Measurements from ENCODE around the gene SAMHD1. TPM values are rescaled to one million over a fixed set of nuclear protein-coding genes. Genes with fewer than 3 reads are reported as not detected.

The SAMHD1 gene
- total and polyA plus RNA-seq, 2 donors (not counting 1 experiment from before 2014, with no cell fraction given), result 25.9 to 47.2 TPM

DNA sequence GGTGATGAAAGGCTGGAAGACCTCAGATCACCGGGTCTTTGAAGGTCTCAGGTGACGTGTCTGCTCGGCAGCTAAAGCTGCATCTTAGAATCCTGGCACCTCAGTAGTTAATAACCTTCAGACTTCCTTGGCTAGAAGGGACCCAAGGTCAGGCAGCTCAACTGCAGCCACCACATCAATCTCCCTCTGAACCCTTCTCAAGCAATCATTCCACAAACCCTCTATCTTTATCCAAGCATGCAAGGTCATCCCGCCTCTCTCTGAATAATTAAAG lies 92.3 kb downstream of the SAMHD1 start:
- Histone ChIP-seq H4K20me1 (ENCODE audit: control insufficient read depth, extremely low read depth, insufficient read depth, low read length) (no peaks in the 10 kb centered on the region), H3K27ac (ENCODE audit: insufficient read depth, low read length) (peak overlapping the region; percentile 26), H3K9me3 (ENCODE audit: control insufficient read depth, insufficient read depth, low read depth, low read length) (no peaks in the 10 kb centered on the region), H3K4me2 (ENCODE audit: extremely low read depth, insufficient read depth, low read length) (peak overlapping the region; percentile 3), H3K4me1 (ENCODE audit: control insufficient read depth, extremely low read depth, insufficient read depth, low read length) (peaks cover 58% of the 10 kb centered on the region), H2AFZ (ENCODE audit: low read length) (no peak overlapping the region), H3K79me2 (ENCODE audit: control insufficient read depth, insufficient read depth, low read length) (peaks cover 89% of the 10 kb centered on the region), H3K4me3 (replicated peaks in 1 of 4; ENCODE audit: control extremely low read depth in 1 of 4, insufficient read depth in 1 of 4, low read depth in 3 of 4, low read length in 4 of 4) (peak overlapping the region in 1 of 4 experiments; percentile 78), H3K27me3 (ENCODE audit: control insufficient read depth, insufficient read depth, low read length) (no peaks in the 10 kb centered on the region), H3K9ac (ENCODE audit: insufficient read depth, low read length) (no peak overlapping the region), H3K36me3 (ENCODE audit: control insufficient read depth, insufficient read depth, low read length) (peaks cover 5% of the 10 kb centered on the region)
- TF ChIP-seq EZH2 (IDR thresholded peaks at IDR 0.05; ENCODE audit: low read length, missing control alignments), result no peak
- TF ChIP-seq, protein P1, sequence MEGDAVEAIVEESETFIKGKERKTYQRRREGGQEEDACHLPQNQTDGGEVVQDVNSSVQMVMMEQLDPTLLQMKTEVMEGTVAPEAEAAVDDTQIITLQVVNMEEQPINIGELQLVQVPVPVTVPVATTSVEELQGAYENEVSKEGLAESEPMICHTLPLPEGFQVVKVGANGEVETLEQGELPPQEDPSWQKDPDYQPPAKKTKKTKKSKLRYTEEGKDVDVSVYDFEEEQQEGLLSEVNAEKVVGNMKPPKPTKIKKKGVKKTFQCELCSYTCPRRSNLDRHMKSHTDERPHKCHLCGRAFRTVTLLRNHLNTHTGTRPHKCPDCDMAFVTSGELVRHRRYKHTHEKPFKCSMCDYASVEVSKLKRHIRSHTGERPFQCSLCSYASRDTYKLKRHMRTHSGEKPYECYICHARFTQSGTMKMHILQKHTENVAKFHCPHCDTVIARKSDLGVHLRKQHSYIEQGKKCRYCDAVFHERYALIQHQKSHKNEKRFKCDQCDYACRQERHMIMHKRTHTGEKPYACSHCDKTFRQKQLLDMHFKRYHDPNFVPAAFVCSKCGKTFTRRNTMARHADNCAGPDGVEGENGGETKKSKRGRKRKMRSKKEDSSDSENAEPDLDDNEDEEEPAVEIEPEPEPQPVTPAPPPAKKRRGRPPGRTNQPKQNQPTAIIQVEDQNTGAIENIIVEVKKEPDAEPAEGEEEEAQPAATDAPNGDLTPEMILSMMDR (conservative IDR thresholded peaks at IDR 0.05 in 1 of 2, IDR thresholded peaks at IDR 0.05 in 1 of 2; ENCODE audit: low read depth in 1 of 2, low read length in 2 of 2), result no peak
- DNase-seq (ENCODE audit: low read depth in 2 of 2), result no peak

GRCh38 chr20:36856691-36857635 lies 94.5 kb downstream of the SAMHD1 start:
- H3K9me3 ChIP-seq (ENCODE audit: control insufficient read depth, insufficient read depth, low read depth, low read length), result no peaks in the 10 kb centered on the region
- no peak overlapping the region for H3K4me3 ChIP-seq (replicated peaks in 1 of 4; ENCODE audit: control extremely low read depth in 1 of 4, insufficient read depth in 1 of 4, low read depth in 3 of 4, low read length in 4 of 4)
- TF ChIP-seq, protein P1 (conservative IDR thresholded peaks at IDR 0.05 in 1 of 2, IDR thresholded peaks at IDR 0.05 in 1 of 2; ENCODE audit: low read depth in 1 of 2, low read length in 2 of 2), result no peak
- no peak for TF ChIP-seq EZH2 (IDR thresholded peaks at IDR 0.05; ENCODE audit: low read length, missing control alignments)
- peak overlapping the region; percentile 23 for H3K4me2 ChIP-seq (ENCODE audit: extremely low read depth, insufficient read depth, low read length)
- peak in 1 of 2 donors; percentile 54 for DNase-seq (ENCODE audit: low read depth in 2 of 2)
- H3K36me3 ChIP-seq (ENCODE audit: control insufficient read depth, insufficient read depth, low read length), result peaks cover 13% of the 10 kb centered on the region
- H3K9ac ChIP-seq (ENCODE audit: insufficient read depth, low read length), result no peak overlapping the region
- no peaks in the 10 kb centered on the region for H3K27me3 ChIP-seq (ENCODE audit: control insufficient read depth, insufficient read depth, low read length)
- no peak overlapping the region for H2AFZ ChIP-seq (ENCODE audit: low read length)
- H3K4me1 ChIP-seq (ENCODE audit: control insufficient read depth, extremely low read depth, insufficient read depth, low read length), result peaks cover 76% of the 10 kb centered on the region
- peaks cover 98% of the 10 kb centered on the region for H3K79me2 ChIP-seq (ENCODE audit: control insufficient read depth, insufficient read depth, low read length)
- H4K20me1 ChIP-seq (ENCODE audit: control insufficient read depth, extremely low read depth, insufficient read depth, low read length), result no peaks in the 10 kb centered on the region
- H3K27ac ChIP-seq (ENCODE audit: insufficient read depth, low read length), result peak overlapping the region; percentile 63

GRCh38 chr20:36856195-36856594 lies 95.3 kb downstream of the SAMHD1 start:
- DNase-seq (ENCODE audit: low read depth in 2 of 2), result peak in 1 of 2 donors; percentile 33
- peak overlapping the region; percentile 63 for H3K27ac ChIP-seq (ENCODE audit: insufficient read depth, low read length)
- peaks cover 15% of the 10 kb centered on the region for H3K36me3 ChIP-seq (ENCODE audit: control insufficient read depth, insufficient read depth, low read length)
- H3K9ac ChIP-seq (ENCODE audit: insufficient read depth, low read length), result no peak overlapping the region
- peaks cover 98% of the 10 kb centered on the region for H3K79me2 ChIP-seq (ENCODE audit: control insufficient read depth, insufficient read depth, low read length)
- H2AFZ ChIP-seq (ENCODE audit: low read length), result no peak overlapping the region
- no peaks in the 10 kb centered on the region for H3K9me3 ChIP-seq (ENCODE audit: control insufficient read depth, insufficient read depth, low read depth, low read length)
- no peaks in the 10 kb centered on the region for H4K20me1 ChIP-seq (ENCODE audit: control insufficient read depth, extremely low read depth, insufficient read depth, low read length)
- H3K4me3 ChIP-seq (replicated peaks in 1 of 4; ENCODE audit: control extremely low read depth in 1 of 4, insufficient read depth in 1 of 4, low read depth in 3 of 4, low read length in 4 of 4), result no peak overlapping the region
- peak overlapping the region; percentile 26 for H3K4me2 ChIP-seq (ENCODE audit: extremely low read depth, insufficient read depth, low read length)
- H3K27me3 ChIP-seq (ENCODE audit: control insufficient read depth, insufficient read depth, low read length), result no peaks in the 10 kb centered on the region
- TF ChIP-seq EZH2 (IDR thresholded peaks at IDR 0.05; ENCODE audit: low read length, missing control alignments), result no peak
- TF ChIP-seq, protein P1 (conservative IDR thresholded peaks at IDR 0.05 in 1 of 2, IDR thresholded peaks at IDR 0.05 in 1 of 2; ENCODE audit: low read depth in 1 of 2, low read length in 2 of 2), result no peak
- H3K4me1 ChIP-seq (ENCODE audit: control insufficient read depth, extremely low read depth, insufficient read depth, low read length), result peaks cover 77% of the 10 kb centered on the region

Measured in fibroblast of lung (primary cell).